Endometrial microvascular endothelial cells (primary cell): Measurements from ENCODE around the gene DIAPH3. TPM values are rescaled to one million over a fixed set of nuclear protein-coding genes. Genes with fewer than 3 reads are reported as not detected.

Experiments
- in situ Hi-C: cut with HindIII; loops from 2 replicates; pipeline ENCODE4 v1.10.0; 2017; ENCODE audit warnings: low sequenced_read_pairs, low pct_unique_long_range_greater_than_20kb; ENCODE audit errors: inconsistent ontology term
- total RNA-seq: library from RNA; depleted of rRNA; stranded (reverse); fragments of >200 nt; gene quantifications from one replicate; pipeline ENCODE4 v1.2.3, GENCODE V29; 2015; ENCODE audit errors: inconsistent ontology term

The DIAPH3 gene
- total RNA-seq, 1 donor from 2014 or later, result 19.9 TPM

- in situ Hi-C loops, result no loop called here
Observed at GRCh38 chr13:59906413-59907049, 257.2 kb downstream of the DIAPH3 start.

GRCh38 chr13:59901191-59901590 is 262.5 kb downstream of the DIAPH3 start:
- in situ Hi-C loops, result no loop called here

GRCh38 chr13:59898066-59898465 is 265.7 kb downstream of the DIAPH3 start:
- in situ Hi-C loops, result no loop called here

- in situ Hi-C loops, result no loop called here
Observed at GRCh38 chr13:59893266-59893665, 270.5 kb downstream of the DIAPH3 start.

DNA sequence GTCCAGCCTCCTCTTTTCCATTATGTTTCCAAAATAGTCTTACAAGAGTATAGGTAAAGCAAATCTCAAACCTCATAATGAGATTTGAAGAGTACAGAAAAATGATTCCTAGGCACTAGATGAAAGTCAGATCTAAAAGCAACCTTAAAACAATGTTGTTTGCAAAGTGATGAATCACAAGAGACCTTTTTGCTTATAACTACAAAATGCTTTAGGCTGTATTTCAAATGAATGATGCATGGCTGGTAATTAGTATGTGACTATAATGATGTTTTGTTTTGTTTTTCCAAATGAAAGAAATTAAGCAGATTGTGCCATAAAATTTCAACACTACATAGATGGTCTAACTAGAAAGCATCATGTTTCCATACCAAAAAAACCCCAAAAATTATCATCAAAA is 272.7 kb downstream of the DIAPH3 start:
- in situ Hi-C loops, result no loop called here

DNA sequence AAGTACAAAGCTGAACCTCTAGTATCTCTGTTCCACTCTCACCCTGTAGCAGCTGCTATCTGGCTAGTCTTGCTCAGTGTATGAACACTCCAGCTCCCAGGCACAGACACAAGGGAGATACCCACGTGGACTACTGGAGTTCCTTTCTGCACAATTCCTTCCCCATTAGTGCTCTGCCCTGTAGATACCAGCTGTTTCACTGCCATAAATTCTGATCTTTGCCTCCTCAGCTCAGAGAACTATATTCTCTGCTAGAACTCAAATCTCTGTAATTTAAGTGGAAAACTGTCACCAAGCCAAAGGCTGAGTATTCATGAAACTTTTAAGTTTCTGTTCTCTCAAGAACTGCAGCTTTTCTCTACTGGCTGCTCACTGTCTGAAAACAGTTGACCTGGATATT is 273.7 kb downstream of the DIAPH3 start:
- in situ Hi-C loops, result no loop called here

DNA sequence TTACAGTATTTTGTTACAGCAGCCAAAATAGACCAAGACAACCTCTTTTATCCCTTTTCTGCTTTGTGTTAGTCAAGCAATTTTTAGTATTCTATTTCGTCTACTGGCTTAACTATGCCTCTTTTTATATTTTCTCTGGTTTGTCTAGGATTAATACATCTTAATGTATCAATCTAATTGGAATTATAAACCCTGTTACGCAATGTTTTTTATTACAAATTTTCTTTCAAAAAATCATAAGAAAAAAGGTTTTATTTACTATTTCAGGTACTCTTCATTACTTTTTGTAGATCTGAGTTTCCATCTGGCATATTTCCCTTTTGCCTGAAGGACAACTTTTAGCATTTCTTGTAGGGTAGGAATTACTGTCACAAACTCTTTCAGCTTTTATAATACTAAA is 275.3 kb downstream of the DIAPH3 start:
- in situ Hi-C loops, result no loop called here

DNA sequence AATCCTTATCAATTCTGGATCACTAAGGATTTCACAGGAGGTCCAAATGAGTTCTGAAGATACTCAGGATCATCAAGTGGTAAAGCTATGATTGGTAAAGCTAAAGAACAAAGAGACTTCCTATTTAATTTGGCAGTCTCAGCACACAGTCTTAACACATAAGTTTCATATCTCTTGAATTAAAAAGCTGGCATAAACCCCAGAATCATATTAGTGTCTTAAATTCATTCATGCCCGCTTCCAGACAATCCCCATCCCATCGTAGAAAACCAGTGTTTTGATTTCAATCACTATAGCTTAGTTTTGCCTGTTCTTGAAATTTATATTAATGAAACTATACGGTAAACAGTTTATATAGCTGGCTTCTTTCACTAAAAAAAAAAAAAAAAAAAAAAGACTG is 278.7 kb downstream of the DIAPH3 start:
- in situ Hi-C loops, result no loop called here

GRCh38 chr13:59883885-59884284 is 279.8 kb downstream of the DIAPH3 start:
- in situ Hi-C loops, result no loop called here

- in situ Hi-C loops, result no loop called here
Observed at GRCh38 chr13:59880468-59880867, 283.3 kb downstream of the DIAPH3 start.

- in situ Hi-C loops, result no loop called here
Observed at GRCh38 chr13:59879281-59879680, 284.4 kb downstream of the DIAPH3 start.

DNA sequence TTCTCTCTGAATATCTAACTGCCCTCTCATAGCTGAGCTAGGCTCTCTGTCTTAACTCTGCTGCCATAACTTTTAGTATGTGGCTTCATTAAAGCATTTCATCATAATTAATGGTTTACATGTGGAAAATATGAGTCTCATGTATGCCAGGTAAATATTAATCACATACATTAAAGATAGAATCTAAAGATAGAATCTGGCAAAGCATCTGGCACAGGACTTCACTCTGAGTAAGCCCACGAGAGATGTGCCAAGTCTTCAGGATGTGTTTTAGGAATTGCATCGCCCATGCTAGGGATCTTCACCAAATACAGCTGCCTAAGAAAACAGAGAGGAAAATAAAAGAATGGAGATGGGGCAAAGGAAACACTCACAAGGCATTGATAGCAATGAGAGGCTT is 285.8 kb downstream of the DIAPH3 start:
- in situ Hi-C loops, result no loop called here

- in situ Hi-C loops, result no loop called here
Observed at GRCh38 chr13:59874973-59875372, 288.8 kb downstream of the DIAPH3 start.

GRCh38 chr13:59873856-59874255 is 289.9 kb downstream of the DIAPH3 start:
- in situ Hi-C loops, result no loop called here

- in situ Hi-C loops, result no loop called here
Observed at GRCh38 chr13:59873309-59873708, 290.4 kb downstream of the DIAPH3 start.

DNA sequence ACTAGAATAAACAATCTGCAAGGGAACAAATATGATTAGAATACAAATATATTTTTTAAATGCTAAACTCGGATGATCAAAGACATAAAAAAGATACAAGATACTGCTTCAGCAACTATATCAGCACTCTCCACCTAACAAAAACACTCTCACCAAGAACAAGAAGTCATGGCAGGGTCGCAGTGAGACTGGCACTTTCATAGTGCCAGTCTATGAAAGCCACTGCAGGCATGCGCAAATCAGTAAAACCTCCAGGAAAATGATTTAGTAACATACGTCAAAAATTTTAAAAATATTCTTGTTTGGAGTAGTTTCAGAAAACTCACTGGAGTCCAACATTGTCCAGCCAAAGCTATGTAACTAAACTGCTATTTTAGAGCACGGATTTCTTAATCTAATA is 295.9 kb downstream of the DIAPH3 start:
- in situ Hi-C loops, result no loop called here

- in situ Hi-C loops, result no loop called here
Observed at GRCh38 chr13:59865398-59865797, 298.3 kb downstream of the DIAPH3 start.

- in situ Hi-C loops, result no loop called here
Observed at GRCh38 chr13:59863621-59864020, 300.1 kb downstream of the DIAPH3 start.

- in situ Hi-C loops, result no loop called here
Observed at GRCh38 chr13:59861676-59862075, 302.1 kb downstream of the DIAPH3 start.

GRCh38 chr13:59856281-59856810 is 307.4 kb downstream of the DIAPH3 start:
- in situ Hi-C loops, result no loop called here
